HG03175 (cell line): ENCODE data around the gene CFAP70.
"Not testable (repeated sequence)": the region's sequence is repeated elsewhere in the genome, so short reads cannot be mapped to it uniquely, and the experiment has no call there.

Source experiments
- ATAC-seq: cut with Tn5 transposase; IDR thresholded peaks from one replicate; pipeline ENCODE4 v1.9.1; 2021; ENCODE audit warnings: mild to moderate bottlenecking, moderate library complexity; ENCODE audit not compliant: unreplicated experiment

The CFAP70 gene

GRCh38 chr10:73340121-73340520 is 18.5 kb downstream of the CFAP70 start:
- no peak for ATAC-seq

DNA sequence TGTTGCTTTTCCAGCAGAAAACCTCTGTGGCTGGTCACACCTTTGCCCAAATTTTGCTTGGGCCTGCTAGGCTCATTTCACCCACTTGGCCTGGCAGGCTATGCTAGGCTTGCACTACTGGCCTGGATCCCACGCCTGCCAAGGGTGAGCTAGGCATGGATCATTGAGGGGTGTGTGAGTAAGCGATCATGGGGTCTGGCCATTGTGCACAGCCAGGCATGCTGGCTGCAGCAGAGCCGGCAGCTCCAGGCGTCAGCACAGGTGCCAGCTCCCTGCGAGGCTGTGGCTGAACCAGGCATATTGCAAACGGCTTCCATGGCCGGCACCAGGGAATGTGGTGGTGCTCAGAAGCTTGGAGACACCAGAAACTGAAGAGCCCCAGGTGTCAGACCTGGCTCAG is 19.2 kb downstream of the CFAP70 start:
- no peak for ATAC-seq

- ATAC-seq = no peak
Observed at GRCh38 chr10:73338801-73339368, 19.8 kb downstream of the CFAP70 start.

DNA sequence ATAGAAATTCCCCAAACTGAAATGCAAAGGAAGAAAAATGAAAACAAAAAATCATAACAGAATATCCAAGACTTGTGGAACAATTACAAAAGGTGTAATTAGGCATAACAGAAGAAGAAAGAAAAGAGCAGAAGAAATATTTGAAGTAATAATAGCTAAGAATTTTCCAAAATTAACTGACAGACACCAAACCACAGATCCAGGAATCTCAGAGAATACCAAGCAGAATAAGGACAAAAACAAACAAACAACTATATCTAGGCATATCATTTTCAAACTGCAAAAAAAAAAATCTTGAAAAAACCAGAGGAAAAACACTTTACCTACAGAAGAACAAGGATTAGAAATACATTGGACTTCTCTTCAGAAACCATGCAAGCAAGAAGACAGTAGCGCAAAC is 25.5 kb downstream of the CFAP70 start:
- ATAC-seq = no peak

GRCh38 chr10:73332379-73332778 is 26.3 kb downstream of the CFAP70 start:
- no peak for ATAC-seq

GRCh38 chr10:73328523-73328922 is 30.1 kb downstream of the CFAP70 start:
- not testable (repeated sequence) for ATAC-seq

DNA sequence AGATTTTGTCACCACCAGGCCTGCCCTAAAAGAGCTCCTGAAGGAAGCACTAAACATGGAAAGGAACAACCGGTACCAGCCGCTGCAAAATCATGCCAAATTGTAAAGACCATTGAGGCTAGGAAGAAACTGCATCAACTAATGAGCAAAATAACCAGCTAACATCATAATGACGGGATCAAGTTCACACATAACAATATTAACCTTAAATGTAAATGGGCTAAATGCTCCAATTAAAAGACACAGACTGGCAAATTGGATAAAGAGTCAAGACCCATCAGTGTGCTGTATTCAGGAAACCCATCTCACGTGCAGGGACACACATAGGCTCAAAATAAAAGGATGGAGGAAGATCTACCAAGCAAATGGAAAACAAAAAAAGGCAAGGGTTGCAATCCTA is 33.4 kb downstream of the CFAP70 start:
- not testable (repeated sequence) for ATAC-seq

GRCh38 chr10:73323582-73323981 is 35.1 kb downstream of the CFAP70 start:
- ATAC-seq = not testable (repeated sequence)

- no peak for ATAC-seq
Observed at GRCh38 chr10:73310475-73310874, 48.2 kb downstream of the CFAP70 start.

GRCh38 chr10:73307203-73307800 is 51.4 kb downstream of the CFAP70 start:
- no peak for ATAC-seq

DNA sequence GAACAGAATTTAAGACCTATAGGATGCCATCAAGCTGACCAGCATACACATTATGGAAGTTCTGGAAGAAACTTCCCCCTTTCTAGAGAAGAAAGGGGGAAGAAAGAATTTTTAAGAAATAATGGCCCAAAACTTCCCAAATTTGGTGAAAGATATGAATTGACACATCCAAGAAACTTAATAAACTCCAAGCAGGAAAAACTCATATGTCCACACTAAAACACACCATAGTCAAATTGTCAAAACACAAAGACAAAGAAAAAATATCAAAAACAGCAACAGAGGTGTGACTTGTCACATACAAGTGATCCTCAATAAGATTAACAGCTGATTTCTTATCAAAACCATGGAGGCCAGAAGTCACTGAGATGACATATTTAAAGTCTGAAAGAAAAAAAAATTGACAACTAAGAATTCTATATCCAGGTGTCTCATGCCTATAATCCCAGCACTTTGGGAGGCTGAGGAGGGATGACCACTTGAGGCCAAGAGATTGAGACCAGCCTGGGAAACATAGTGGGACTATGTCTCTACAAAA is 52.4 kb downstream of the CFAP70 start:
- ATAC-seq = no peak

DNA sequence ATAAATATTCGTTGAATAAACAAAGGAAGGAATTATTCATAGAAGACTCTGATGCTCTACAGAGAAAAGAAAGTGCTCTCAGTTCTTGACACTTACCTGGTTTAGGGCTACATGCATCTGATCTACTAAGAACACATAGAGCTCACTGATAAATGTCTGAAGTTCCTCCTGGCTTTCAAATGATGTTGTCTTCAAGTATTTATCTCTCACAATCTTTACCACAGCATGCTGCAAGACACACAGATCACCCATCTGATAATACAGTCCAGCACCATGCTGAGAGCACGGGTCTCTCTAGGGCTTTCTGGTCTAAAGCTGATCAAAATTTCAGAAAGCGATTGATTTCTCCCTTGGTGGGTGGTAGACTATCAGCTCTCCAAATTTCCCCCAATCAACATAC is 61.7 kb downstream of the CFAP70 start:
- no peak for ATAC-seq

- no peak for ATAC-seq
Observed at GRCh38 chr10:73293461-73293860, 65.2 kb downstream of the CFAP70 start.

DNA sequence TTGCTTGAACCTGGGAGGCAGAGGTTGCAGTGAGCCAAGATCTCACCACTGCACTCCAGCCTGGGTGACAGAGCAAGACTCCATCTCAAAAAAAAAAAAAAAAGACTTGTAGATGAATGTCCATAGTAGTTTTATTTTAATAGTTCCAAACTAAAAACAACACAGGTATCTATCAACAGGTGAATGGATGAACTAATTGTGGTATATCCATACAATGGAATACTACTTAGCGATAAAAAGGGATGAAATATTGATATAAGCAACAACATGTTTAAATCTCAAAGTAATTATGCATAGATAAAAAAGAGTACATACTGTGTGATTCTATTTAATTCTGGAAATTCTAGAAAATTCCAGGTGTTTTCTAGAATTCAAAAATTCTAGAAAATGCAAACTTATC is 68.7 kb downstream of the CFAP70 start:
- ATAC-seq = no peak

GRCh38 chr10:73287441-73287840 is 71.2 kb downstream of the CFAP70 start:
- no peak for ATAC-seq

DNA sequence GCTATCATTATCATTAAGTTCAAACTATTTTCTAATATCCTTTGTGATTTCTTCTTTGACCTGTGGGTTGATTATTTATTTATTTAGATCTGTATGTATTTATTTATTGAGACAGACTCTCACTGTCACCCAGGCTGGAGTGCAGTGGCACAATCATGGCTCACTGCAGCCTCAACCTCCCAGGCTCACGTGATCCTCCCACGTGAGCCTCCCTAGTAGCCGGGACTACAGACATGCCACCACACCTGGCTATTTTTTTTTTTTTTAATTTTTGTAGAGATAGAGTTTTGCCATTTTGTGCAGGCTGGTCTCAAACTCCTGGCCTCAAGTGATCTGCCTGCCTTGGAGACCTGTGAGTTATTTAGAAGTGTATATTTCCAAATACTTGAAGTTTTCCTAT is 77.6 kb downstream of the CFAP70 start:
- ATAC-seq = no peak

DNA sequence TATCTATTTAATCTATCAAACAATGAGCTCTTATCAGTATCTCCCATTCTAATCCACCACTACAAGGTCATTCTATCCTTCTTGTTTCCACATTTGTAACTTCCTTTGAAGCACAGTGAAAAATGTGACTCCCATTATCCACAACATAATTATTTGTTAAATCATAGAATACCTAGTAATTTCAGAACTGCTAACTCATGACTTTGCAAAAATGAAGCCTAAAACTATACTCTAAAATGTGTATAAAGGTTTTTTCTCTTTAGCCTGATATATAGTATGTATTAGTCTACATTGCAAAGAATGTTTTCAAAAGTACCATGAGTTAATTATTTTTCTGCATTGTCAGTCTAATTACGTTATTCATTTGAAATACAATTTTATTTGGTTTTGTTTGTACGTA is 94.2 kb downstream of the CFAP70 start:
- ATAC-seq = no peak

DNA sequence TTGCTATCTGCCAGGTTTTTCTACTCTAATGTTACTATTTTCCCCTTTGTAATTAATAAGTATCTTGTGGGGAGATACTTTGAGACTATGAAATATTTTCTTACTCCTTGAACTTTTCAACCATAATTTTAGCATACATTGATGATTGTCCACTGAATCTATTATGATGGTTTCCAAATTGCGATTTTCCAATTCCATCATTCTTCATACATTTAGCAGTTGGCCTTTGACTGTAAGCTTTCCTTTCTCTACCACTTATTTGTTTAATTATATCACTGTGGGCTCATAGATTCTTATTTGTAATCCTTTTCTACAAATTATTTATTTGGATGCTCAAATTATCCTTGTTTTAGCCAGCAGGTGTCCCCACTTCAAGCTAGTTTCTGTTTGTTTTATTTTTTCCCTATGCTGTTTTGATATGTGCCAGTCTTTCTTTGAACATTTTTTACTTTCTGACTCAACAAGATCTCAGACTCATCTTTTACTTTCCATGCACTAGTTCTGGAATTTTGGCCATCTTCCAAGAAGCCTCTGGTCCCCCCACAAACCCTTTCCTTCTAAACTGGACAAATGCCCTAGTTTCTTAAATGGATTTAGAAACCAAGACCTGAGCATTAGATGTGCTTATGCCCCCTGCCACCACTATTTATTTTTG is 94.8 kb downstream of the CFAP70 start:
- ATAC-seq = no peak

DNA sequence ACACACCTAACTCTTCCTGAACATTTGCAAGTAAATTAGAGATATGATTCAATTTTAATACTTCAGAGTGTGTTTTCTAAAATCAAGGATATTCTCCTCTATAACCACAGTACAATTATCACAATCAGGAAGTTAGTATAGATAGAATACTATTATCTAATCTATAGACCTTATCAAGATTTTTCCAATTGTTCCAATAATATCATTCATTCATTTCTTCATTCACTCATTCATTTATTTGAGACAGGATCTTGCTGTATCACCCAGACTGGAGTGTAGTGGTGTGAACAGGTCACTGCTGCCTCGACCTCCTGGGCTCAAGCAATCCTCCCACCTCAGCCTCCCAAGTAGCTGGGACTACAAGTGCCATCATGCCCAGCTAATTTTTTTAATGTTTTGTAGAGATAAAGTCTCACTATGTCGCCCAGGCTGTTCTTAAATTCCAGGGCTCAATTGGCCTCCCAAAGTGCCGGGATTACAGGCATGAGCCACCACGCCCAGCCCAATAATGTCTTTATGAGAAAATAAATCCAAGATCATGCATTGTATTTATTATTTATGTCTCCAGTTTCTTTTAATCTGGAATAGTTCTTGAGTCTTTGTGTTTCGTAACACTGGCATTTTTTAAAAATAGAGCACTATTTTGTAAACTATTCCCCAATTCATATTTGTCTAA is 95.6 kb downstream of the CFAP70 start:
- no peak for ATAC-seq

- no peak for ATAC-seq
Observed at GRCh38 chr10:73262105-73262730, 96.4 kb downstream of the CFAP70 start.

DNA sequence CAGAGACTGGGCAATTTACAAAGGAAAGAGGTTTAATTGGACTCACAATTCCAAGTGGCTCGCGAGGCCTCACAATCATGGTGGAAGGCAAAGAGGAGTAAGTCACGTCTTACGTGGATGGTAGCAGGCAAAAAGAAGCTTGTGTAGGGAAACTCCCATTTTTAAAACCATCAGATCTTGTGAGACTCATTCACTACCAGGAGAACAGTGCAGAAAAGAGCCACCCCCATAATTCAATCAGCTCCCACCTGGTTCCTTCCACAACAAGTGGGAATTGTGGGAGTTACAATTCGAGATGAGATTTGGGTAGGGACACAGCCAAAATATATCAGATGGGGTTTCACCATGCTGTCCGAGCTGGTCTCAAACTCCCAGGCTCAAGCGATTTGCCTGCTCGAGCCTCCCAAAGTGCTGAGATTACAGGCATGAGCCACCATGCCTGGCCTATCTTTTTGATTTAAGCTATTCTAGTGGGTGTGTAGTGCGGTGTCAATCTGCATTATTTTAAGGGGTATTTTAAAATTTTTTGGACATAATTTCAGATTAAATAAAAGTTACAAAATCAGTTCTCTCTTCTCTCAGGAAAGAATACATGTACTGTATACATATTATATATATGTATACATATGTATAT is 97.2 kb downstream of the CFAP70 start:
- no peak for ATAC-seq
